HG03342 (cell line): ENCODE results near the gene PEX5L.
"Not testable (repeated sequence)": the region's sequence is repeated elsewhere in the genome, so short reads cannot be mapped to it uniquely, and the experiment has no call there.

Experiments used
- ATAC-seq: cut with Tn5 transposase; IDR thresholded peaks from one replicate; pipeline ENCODE4 v1.9.1; 2021; ENCODE audit warnings: mild to moderate bottlenecking, moderate library complexity; ENCODE audit not compliant: unreplicated experiment

PEX5L gene

DNA sequence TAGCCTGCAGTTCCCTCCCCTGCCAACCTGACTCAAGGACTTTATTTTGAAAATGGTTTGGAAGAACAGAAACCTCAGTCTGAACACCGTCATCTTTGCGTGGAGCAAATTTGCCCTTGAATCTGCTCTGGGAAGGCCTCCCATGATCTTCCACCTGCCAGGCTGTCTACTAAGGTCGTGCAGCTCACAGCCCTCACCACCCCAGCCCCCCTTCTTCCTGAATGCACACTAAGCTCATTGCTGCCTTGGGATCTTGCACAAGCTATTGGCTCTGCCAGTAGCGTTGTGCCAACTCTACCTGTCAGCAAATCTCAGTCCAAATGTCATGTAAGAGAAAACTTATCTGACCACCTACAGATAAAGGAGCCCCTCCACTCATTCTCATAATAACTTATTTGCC lies 242.4 kb downstream of the PEX5L start:
- ATAC-seq = no peak

DNA sequence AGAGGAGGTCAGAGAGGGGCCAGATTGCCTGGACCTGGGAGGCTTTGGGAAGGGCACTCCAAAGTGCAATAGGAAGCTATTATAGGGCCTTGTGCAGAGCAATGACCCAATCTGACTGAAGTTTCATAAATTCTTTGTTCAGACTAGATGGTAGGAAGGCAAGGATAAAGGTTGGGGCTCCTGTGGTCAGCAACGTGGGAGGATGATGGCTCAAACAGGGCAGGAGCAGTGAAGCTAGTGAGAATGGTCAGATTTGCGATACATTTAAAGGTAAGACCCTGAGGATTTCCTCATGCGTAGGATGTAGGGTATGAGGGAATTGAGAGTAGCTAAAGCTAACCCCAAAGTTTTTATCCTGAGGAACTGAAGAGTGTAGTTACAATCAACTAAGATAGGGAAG lies 244.9 kb downstream of the PEX5L start:
- no peak for ATAC-seq

DNA sequence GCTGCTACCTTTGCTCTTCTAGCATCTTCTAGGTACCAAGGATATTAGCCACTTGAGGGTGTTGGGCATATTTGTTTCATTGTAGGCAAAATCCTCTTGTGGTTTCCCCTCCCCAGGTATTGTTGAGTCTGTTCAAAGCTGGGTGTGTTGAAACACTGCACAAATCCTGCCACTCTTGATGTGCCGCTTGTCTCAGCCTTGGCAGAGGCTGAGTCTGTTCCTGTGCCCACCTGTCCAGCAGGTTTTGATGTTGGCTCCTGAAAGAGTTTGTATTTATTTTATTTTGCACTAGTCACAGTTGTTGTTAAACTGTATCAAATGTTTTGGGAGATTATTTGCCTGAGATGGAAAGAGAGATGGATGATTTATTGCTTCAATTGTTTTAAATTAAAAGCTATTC lies 247.7 kb downstream of the PEX5L start:
- ATAC-seq = no peak

DNA sequence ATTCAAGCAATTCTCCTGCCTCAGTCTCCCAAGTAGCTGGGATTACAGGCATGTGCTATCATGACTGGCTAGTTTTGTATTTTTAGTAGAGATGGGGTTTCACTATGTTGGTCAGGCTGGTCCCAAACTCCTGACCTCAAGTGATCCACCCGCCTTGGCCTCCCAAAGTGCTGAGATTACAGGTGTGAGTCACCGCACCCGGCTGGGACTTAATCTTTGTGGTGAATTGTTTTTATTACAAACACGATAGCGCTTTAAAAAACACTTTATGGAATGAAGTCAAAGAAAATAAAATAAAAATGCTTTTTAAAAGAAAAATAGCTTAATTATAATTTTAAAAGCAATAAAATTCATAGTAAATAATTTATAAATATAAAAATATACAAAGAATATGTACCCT lies 253.9 kb downstream of the PEX5L start:
- not testable (repeated sequence) for ATAC-seq

DNA sequence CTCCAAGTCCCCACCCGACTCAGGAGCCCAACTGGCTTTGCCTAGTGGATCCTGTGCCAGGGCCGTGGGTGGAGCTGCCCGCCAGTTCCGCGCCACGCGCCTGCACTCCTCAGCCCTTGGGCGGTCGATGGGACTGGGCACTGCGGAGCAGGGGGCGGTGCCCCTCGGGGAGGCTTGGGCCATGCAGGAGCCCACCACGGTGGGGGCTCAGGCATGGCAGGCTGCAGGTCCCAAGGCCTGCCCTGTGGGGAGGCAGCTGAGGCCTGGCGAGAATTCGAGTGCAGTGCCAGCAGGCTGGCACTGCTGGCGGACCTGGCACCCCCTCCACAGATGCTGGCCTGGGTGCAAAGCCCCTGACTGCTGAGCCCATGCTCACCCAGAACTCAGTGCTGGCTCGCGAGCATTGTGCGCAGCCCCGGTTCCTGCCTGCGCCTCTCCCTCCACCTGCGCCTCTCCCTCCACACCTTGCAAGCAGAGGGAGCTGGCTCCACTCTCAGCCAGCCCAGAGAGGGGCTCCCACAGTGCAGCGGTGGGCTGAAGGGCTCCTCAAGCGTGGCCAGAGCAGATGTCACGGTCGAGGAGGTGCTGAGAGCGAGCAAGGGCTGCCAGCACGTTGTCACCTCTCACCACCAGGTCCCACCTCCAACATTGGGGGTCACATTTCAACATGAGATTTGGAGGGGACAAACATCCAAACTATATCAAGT lies 261.2 kb downstream of the PEX5L start:
- ATAC-seq = no peak

DNA sequence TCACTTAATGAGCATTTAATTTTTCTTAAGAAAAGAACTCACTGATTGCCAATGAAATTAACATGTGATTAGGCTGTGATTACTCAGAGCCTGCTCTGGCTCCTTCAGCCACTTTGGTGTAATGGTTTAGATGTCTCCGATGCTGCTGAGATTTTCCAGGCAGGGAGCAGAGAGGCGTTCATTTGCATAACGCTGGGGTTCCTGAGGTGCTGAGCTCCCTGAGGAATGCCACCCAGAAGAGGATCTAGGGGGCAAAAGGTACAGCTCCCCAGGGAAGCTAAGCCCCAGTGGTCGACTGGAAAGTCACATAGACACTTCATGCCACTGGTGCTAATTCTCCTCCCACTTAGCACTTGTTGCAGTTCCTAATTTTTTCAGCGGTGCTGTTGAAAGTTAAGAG lies 264.4 kb downstream of the PEX5L start:
- no peak for ATAC-seq

DNA sequence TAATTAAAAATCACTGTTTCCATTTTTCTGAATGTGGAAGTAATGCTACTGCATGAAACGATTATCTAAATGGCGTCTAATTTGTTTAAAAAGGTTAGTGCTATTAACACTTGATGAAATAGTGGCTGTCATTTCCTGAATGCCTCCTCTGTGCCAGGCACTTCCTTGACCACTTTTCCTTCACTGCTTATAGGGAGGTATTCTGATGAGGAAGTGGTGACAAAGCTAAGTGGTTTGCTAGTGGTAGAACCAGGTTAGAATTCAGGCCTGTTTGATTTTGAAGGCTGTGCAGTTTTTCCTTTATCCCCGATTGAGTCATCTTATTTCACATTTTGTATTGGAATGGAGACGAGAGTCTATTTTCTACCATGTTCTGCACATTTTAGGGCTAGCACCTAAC lies 264.9 kb downstream of the PEX5L start:
- ATAC-seq = no peak

DNA sequence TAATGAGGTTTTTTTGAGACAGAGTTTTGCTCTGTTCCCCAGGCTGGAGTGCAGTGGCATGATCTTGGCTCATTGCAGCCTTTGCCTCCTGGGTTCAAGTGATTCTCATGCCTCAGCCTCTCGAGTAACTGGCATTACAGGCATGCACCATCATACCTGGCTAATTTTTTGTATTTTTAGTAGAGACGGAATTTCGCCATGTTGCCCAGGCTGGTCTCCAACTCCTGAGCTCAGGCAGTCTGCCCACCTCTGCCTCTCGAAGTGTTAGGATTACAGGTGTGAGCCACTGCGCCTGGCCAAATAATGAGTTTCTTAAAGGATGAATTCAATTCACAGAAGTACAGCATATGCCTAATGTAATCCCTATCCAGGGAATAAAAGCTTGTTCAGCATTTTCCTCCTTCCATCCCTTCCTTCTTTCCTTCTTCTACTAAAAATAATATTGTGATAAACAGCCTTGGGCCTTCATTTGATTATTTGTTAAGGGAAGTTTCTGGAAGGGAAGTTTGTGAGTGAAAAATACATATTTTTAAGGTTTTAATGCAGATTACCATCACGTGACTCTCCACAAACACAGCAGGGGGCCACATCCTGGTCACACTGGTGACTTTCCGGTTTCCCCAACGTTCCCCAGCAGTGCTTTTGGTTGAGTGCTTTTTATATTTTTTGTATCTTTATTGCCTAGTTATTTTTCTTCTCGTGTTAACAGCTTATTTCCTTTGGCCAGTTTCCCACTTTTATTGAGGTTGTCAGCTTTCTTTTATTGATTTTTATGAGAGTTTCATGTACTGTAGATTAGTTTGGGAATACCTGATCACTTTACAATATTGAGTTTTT lies 267.1 kb downstream of the PEX5L start:
- no peak for ATAC-seq

DNA sequence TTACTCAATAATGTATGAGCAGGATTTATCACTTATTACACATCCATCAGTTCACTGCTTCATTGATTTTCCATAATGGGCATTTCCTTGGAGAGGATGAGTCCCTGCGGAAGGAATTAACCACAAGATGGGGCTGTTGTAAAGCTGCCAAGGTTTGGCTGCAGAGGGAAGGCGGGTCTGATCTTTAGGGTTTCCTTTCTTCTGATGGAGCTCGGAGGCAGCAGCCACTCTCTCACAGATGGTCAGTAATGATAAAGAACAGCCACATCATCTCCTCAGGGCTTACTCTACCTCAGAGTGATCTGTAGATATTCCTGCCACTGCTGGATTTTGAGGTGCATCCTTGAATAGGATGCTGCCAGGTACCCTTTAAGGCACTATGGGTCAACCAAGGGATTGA lies 268.7 kb downstream of the PEX5L start:
- no peak for ATAC-seq

DNA sequence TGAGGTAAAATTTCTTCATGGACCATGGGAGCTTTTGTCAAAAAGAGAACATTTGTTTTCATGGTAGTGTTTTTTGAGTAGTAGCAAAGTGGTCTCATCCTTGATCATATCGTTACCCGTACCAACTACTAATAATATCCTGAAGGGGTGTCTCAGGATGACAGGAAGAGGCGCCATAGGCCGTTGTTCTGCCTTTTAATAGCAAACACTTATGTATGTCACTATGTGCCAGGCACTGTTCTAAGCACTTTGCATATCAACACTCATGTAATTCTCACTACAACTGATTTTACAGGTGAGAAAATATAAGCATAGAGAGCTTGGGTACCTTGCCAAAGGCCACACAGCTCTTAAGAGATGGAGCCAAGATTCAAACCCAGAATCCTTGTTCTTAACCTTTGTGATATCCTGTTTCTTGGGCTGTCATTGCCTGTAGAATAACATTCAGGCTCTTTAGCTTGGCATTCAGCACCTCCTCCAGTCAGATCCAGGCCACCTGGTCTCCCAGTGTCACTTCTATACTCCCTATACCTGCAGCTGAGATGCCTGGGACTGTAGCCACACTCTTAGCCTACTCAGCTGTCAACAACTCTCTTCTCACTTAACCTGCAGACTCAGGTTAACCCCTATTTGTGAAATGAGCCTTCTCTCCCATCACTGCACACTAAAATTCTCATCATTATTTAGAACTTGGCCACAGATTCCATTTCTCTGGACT lies 270.2 kb downstream of the PEX5L start:
- no peak for ATAC-seq

DNA sequence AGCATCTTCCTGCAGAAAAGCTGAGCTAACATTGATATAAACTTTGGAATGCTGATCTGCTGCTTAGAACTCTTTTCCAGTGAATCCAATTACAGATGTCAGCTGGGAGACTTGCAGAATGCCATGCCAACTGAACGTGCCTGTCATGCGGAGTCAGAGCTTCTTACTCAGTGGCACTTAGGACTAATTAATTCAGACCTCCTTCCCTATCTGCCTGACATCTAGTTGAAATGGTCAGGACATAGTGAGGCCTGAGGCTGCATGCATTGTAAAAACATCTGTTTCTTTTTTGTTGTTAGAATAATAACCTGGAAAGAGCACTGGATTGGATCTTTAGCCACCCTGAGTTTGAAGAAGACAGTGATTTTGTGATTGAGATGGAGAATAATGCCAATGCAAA lies 271.3 kb downstream of the PEX5L start:
- ATAC-seq = no peak

DNA sequence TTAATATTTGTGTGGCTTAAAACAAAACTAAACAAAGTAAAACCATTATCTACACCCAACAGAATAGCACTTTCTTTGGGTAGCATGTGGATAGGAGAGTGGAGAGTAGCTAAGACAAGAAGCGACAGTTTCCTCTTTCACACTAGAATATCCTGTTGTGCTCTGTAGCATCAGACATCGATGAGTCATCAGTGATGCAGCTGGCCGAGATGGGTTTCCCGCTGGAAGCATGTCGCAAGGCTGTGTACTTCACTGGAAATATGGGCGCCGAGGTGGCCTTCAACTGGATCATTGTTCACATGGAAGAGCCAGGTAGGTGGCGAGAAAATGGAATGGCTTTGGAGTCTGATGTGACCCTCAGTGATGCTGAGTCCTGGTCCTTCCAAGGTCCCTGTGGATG lies 275.8 kb downstream of the PEX5L start:
- ATAC-seq = no peak

DNA sequence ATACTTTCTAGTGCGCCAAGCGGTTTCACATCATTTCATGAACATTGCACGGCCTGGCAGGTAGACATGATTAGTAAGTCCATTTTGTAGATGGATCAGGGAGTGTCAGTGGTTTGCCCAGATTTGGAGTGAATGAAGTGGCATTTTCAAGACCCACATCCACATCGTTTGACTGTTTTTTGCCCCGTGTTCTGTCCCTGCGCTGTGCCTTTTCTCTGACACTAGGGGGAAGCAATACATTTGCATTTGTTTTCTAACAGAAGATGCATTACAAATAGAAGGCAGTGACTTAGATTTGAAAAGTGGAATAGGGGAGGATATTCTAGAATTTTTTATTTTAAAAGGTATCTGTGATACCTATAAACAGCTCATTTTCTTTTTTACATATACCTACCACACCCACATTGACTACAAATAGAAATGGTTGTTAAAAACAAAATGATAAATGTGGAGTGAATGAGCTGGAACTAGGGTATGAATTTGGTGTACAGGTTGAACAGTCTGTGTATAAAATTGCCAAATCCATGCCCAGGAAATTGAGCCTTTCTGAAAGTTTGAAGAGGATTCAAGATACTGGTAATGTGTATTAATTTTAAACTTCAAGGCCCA lies 285.9 kb downstream of the PEX5L start:
- peak; percentile 76 for ATAC-seq

DNA sequence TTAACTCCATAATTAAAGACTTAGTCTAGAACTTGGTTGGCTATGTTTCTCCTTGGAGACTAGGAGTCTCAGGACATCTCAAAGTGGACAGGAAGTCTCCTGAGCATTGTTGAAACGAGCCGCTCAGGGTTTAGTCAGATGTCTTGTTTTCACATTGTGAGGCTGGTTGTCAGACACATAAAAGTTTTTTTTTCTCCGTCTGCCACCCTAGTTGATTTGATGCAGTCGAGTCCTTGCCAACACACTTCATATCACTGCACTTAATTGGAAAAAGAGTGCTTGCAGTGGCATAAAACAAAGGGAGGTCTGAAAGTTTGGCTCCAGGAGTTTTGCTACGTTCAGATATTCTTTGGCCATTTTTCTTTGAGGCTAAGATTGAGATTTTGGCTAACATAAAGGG lies 291.0 kb downstream of the PEX5L start:
- no peak for ATAC-seq

DNA sequence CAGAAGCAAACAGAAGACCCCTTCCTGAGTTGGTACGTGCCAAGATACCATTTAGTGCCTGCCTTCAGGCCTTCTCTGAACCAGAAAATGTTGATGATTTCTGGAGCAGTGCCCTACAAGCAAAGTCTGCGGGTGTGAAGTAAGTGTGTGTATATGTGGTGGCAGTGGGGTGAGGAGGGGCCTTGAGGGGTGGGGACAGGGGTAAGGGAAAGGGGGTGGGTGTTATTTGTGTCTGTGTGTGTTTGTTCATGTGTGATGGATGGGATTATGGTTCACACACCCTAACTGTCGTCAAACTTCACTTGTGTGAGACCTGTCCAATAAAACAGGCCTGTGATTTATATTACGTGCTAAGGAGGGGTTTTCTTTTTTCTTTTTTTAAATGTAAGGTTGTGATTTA lies 291.7 kb downstream of the PEX5L start:
- ATAC-seq = no peak
